Activated naive CD8-positive, alpha-beta T cell treated with anti-CD3 and anti-CD28 coated beads, Interleukin-2, amount 50 U/mL, for 16 hours (primary cell): Measurements from ENCODE around the gene RAMP1.

Experiments used
- DNase-seq: peaks from one replicate; pipeline ENCODE4 v3.0.0-alpha.2; 2020; ENCODE audit warnings: low read depth, low spot score

The RAMP1 gene

GRCh38 chr2:237876951-237877491 lies 17.6 kb downstream of the RAMP1 start:
- DNase-seq: no peak

- no peak for DNase-seq
Observed at GRCh38 chr2:237877576-237878307, 18.3 kb downstream of the RAMP1 start.

- DNase-seq: no peak
Observed at GRCh38 chr2:237878321-237879057, 19.1 kb downstream of the RAMP1 start.

- DNase-seq: no peak
Observed at GRCh38 chr2:237879058-237879430, 19.6 kb downstream of the RAMP1 start.

- DNase-seq: no peak
Observed at GRCh38 chr2:237879991-237880560, 20.7 kb downstream of the RAMP1 start.

- no peak for DNase-seq
Observed at GRCh38 chr2:237882510-237883481, 23.4 kb downstream of the RAMP1 start.

GRCh38 chr2:237883951-237884446 lies 24.6 kb downstream of the RAMP1 start:
- DNase-seq: no peak

- no peak for DNase-seq
Observed at GRCh38 chr2:237884681-237885080, 25.3 kb downstream of the RAMP1 start.

- no peak for DNase-seq
Observed at GRCh38 chr2:237885111-237885930, 25.9 kb downstream of the RAMP1 start.

- DNase-seq: no peak
Observed at GRCh38 chr2:237885931-237886684, 26.7 kb downstream of the RAMP1 start.

- DNase-seq: no peak
Observed at GRCh38 chr2:237886685-237887481, 27.5 kb downstream of the RAMP1 start.

GRCh38 chr2:237888389-237888788 lies 29.0 kb downstream of the RAMP1 start:
- no peak for DNase-seq

- DNase-seq: no peak
Observed at GRCh38 chr2:237889016-237889415, 29.6 kb downstream of the RAMP1 start.

- no peak for DNase-seq
Observed at GRCh38 chr2:237889811-237890210, 30.4 kb downstream of the RAMP1 start.

GRCh38 chr2:237892478-237892877 lies 33.1 kb downstream of the RAMP1 start:
- no peak for DNase-seq

- no peak for DNase-seq
Observed at GRCh38 chr2:237892984-237893595, 33.7 kb downstream of the RAMP1 start.

- DNase-seq: no peak
Observed at GRCh38 chr2:237894396-237894979, 35.1 kb downstream of the RAMP1 start.

GRCh38 chr2:237894986-237895543 lies 35.6 kb downstream of the RAMP1 start:
- no peak for DNase-seq
